Midbrain (tissue), 1 donor: ENCODE results near the gene MAST4.

Experiments
- DNase-seq: peaks from one replicate; lab custom pipeline; 2025; lab: John Stamatoyannopoulos, UW

The MAST4 gene

DNA sequence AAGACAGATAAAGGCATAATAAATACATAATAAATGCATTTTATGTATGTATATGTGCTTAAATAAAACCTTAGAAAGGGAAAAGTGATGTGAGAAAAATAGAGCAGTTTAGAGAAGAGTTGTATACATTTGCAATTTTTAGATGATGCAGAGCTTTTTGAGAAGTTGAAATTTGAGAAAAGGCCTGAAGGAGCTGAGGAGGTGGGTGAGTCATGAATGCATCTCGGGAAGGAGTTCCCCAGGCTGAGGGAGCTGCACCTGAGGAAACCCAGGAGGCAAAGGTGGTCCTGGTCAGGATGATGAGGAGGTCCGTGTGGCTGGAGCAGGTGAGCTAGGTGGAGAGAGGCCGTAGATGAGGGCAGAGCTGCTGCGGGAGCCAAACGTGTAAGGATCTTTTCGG is 617.8 kb downstream of the MAST4 start:
- no peak for DNase-seq

GRCh38 chr5:67214707-67215447 is 618.7 kb downstream of the MAST4 start:
- DNase-seq = no peak

DNA sequence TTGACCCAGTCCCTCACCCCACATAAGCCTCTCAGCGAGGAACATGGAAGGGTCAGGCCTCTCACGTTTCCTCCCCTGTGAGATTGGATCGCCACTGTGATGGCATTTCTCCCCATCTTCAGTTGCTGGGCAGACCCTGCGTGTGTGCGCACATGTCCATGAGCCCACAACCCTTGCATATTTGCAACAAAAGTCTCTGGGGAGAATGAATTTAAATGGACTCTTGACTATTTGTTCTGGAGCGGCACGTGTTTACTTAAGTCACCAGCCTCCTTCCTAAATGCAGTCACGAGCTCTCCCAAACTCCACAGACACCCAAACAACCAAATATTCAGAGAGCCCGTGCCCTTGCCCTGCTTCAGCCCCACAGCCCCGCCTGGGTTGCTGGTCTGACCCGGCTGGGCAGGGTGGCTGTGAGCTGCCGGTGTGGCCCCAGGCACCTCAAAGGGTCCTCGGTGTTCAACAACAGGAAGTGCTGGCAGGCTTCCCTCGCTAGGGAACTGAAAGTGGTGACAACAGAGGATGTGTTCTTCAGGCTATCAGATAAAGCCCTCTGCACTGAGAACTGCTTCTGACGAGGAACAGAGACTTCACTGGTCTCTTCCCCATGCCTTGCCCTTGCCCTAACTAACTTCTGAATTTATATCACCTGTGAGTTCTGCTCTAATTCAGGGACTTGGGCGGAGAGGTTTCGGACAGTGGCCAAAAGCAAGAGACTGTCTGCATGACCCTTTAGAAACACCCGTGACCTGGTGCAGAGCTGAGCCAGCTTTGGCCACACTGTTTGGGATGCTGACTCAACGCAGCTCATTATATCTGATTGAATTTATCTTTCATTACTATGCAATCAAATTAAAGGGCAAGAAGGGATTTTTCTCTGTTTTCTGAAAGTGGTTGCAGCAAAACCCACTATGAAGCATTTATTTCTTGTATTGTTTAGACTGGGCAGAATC is 619.6 kb downstream of the MAST4 start:
- peak; percentile 44 for DNase-seq

GRCh38 chr5:67216564-67216963 is 620.4 kb downstream of the MAST4 start:
- DNase-seq = no peak
